Vagina (tissue), 2 donors: ENCODE results near the gene SDK2. TPM values are rescaled to one million over a fixed set of nuclear protein-coding genes. Genes with fewer than 3 reads are reported as not detected.

Source experiments
- DNase-seq, 2 donors: peaks; one replicate each; pipeline ENCODE4 v3.0.0-alpha.2; 2017; ENCODE audit errors: extremely low spot score in 2 of 2
- H3K27ac ChIP-seq: fragments of 200-600 bp; sonication (generic); one replicate; pipeline ENCODE4 v1.5.1; 2019
- H3K27me3 ChIP-seq: fragments of 200-600 bp; sonication (generic); one replicate; pipeline ENCODE4 v1.5.1; 2019
- H3K36me3 ChIP-seq, 2 donors: fragments of 200-600 bp; sonication (generic); one replicate each; pipeline ENCODE4 v1.5.1; 2017 to 2019
- H3K4me1 ChIP-seq: fragments of 200-600 bp; sonication (generic); one replicate; pipeline ENCODE4 v1.5.1; 2019
- H3K4me3 ChIP-seq, 2 donors: fragments of 200-600 bp; sonication (generic); 1 replicate in 1 of 2; 2 replicates in 1 of 2; pipeline ENCODE4 v1.5.1; 2016 to 2019
- H3K9me3 ChIP-seq: fragments of 200-600 bp; sonication (generic); one replicate; pipeline ENCODE4 v1.5.1; 2019
- CTCF ChIP-seq, 3 experiments: fragments of 450-650 bp in 2 of 3; fragments of 200-600 bp in 1 of 3; sonication (generic) in 1 of 3; IDR thresholded peaks; one replicate each; pipeline ENCODE4 v1.5.1; 2017 to 2019; ENCODE audit warnings: antibody characterized with exemption in 3 of 3, mild to moderate bottlenecking in 2 of 3, moderate library complexity in 2 of 3
- POLR2A ChIP-seq, 2 donors: fragments of 450-650 bp; IDR thresholded peaks; one replicate each; pipeline ENCODE4 v1.6.1; 2017; ENCODE audit warnings: antibody characterized with exemption in 2 of 2, mild to moderate bottlenecking in 2 of 2, moderate library complexity in 2 of 2
- POLR2AphosphoS5 ChIP-seq, 2 donors: sonication (generic); formaldehyde crosslinking; IDR thresholded peaks; one replicate each; pipeline ENCODE4 v1.9.0; 2017; ENCODE audit warnings: antibody characterized with exemption in 2 of 2, mild to moderate bottlenecking in 2 of 2, low read depth in 1 of 2; ENCODE audit not compliant: insufficient read depth in 1 of 2
- intact Hi-C: fragments of 100-400 bp; cut with DNase I; formaldehyde crosslinking; loops from one replicate; pipeline ENCODE4 v1.15.1; 2023
- total RNA-seq: library from RNA; depleted of rRNA; stranded (reverse); fragments of >200 nt; gene quantifications from one replicate; pipeline ENCODE4 v1.2.3, GENCODE V29; 2016

SDK2 gene
- total RNA-seq, 1 donor from 2014 or later = 1.7 TPM

GRCh38 chr17:73357981-73358380 lies 286.3 kb downstream of the SDK2 start:
- peaks cover 23% of the 10 kb centered on the region for H3K4me1 ChIP-seq
- no peaks in the 10 kb centered on the region for H3K9me3 ChIP-seq
- TF ChIP-seq CTCF (IDR thresholded peaks at IDR 0.05) (no peak), POLR2AphosphoS5 (IDR thresholded peaks at IDR 0.05; ENCODE audit: insufficient read depth in 1 of 2, low read depth in 1 of 2) (no peak), POLR2A (IDR thresholded peaks at IDR 0.05) (no peak)
- no peaks in the 10 kb centered on the region for H3K27me3 ChIP-seq
- H3K36me3 ChIP-seq = no peaks in the 10 kb centered on the region
- H3K27ac ChIP-seq = no peak overlapping the region
- no peak overlapping the region for H3K4me3 ChIP-seq
- intact Hi-C loops = no loop called here
- no peak for DNase-seq

GRCh38 chr17:73357318-73357717 lies 286.9 kb downstream of the SDK2 start:
- intact Hi-C loops = no loop called here
- Histone ChIP-seq H3K36me3 (no peaks in the 10 kb centered on the region), H3K4me1 (peaks cover 23% of the 10 kb centered on the region), H3K27ac (no peak overlapping the region), H3K27me3 (no peaks in the 10 kb centered on the region), H3K4me3 (no peak overlapping the region), H3K9me3 (no peaks in the 10 kb centered on the region)
- TF ChIP-seq CTCF (IDR thresholded peaks at IDR 0.05) (no peak), POLR2A (IDR thresholded peaks at IDR 0.05) (no peak), POLR2AphosphoS5 (IDR thresholded peaks at IDR 0.05; ENCODE audit: insufficient read depth in 1 of 2, low read depth in 1 of 2) (no peak)
- no peak for DNase-seq

GRCh38 chr17:73356561-73357170 lies 287.6 kb downstream of the SDK2 start:
- intact Hi-C loops = no loop called here
- H3K27me3 ChIP-seq = no peaks in the 10 kb centered on the region
- peaks cover 23% of the 10 kb centered on the region for H3K4me1 ChIP-seq
- no peak overlapping the region for H3K4me3 ChIP-seq
- DNase-seq = no peak
- H3K9me3 ChIP-seq = no peaks in the 10 kb centered on the region
- peak overlapping the region; percentile 5 for H3K27ac ChIP-seq
- TF ChIP-seq CTCF (IDR thresholded peaks at IDR 0.05) (no peak), POLR2AphosphoS5 (IDR thresholded peaks at IDR 0.05; ENCODE audit: insufficient read depth in 1 of 2, low read depth in 1 of 2) (no peak), POLR2A (IDR thresholded peaks at IDR 0.05) (no peak)
- no peaks in the 10 kb centered on the region for H3K36me3 ChIP-seq

DNA sequence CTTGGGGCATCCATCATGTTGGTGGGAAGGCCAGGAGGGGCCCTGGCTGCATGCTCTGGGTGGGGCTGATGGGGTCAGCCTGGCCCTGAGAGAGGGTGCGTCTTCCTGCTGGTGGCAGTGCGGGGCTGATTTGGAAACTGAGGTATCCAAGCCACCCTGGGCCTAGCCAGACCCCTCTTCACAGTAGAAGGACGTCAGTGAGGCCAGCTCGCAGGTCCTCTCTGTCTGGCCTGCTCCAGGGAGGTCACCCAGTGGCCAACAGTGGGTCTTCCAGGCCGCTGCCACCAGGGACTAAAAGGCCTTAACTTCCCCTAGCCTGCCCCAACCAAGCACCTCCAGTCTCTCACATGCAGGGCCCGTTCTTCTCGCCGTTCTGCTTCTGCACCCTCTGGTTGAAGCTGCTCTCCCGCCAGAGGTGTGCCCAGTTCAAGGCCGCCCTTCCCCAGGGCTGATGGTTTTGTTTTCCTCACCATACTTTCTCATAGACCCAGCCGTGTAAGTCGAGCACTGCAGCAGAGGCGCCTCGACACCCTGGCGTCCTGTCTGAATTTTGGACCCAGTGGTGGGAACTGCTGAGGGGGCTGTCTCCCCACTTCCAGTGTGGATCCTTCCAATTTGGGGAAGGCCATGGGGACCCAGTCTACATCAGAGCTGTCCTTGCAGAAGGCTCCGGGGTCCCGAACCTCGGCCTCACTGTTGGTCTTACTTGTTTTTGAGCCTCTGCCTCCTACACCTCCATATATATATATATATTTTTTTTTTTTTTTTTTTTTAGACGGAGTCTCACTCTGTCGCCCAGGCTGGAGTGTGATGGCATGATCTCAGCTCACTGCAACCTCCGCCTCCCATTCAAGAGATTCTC lies 289.6 kb downstream of the SDK2 start:
- Histone ChIP-seq H3K27ac (no peak overlapping the region), H3K27me3 (no peaks in the 10 kb centered on the region), H3K9me3 (no peaks in the 10 kb centered on the region), H3K4me1 (peaks cover 17% of the 10 kb centered on the region), H3K4me3 (no peak overlapping the region), H3K36me3 (no peaks in the 10 kb centered on the region)
- no peak for DNase-seq
- TF ChIP-seq CTCF (IDR thresholded peaks at IDR 0.05) = no peak
- no peak for TF ChIP-seq POLR2AphosphoS5 (IDR thresholded peaks at IDR 0.05; ENCODE audit: insufficient read depth in 1 of 2, low read depth in 1 of 2)
- no peak for TF ChIP-seq POLR2A (IDR thresholded peaks at IDR 0.05)
- intact Hi-C loops = no loop called here

DNA sequence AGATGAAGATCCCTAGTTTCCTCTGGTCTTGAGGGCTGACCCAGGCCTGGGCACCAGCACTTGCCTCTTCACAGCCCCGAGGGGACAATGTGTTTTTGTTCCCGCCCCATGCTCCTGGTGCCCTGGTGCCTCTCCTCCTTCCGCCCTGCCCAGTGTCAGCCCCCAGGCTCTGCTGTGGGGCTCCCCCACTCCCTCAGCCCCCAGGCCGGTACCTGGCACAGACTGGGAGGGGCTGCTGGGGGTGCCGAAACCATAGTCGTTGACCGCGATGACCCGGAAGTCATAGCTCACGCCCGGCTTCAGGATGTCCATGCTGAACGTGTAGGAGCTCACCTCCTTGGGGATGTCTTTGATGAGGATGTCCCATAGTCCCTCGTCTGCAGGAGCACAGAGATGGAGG lies 292.0 kb downstream of the SDK2 start:
- TF ChIP-seq CTCF (IDR thresholded peaks at IDR 0.05) (no peak), POLR2AphosphoS5 (IDR thresholded peaks at IDR 0.05; ENCODE audit: insufficient read depth in 1 of 2, low read depth in 1 of 2) (no peak), POLR2A (IDR thresholded peaks at IDR 0.05) (no peak)
- no peak overlapping the region for H3K27ac ChIP-seq
- intact Hi-C loops = no loop called here
- no peak for DNase-seq
- H3K27me3 ChIP-seq = no peaks in the 10 kb centered on the region
- no peaks in the 10 kb centered on the region for H3K36me3 ChIP-seq
- peaks cover 37% of the 10 kb centered on the region for H3K4me1 ChIP-seq
- H3K4me3 ChIP-seq = no peak overlapping the region
- H3K9me3 ChIP-seq = no peaks in the 10 kb centered on the region
